ENCODE measurements around the gene CYBRD1. TPM values are rescaled to one million over a fixed set of nuclear protein-coding genes. Genes with fewer than 3 reads are reported as not detected.
A peak's percentile ranks its signal among the peaks of the same experiment; 100 is the strongest.

Gene CYBRD1
- total and polyA plus RNA-seq, 12 donors, result 17.6 to 346 (median 217) TPM

DNA sequence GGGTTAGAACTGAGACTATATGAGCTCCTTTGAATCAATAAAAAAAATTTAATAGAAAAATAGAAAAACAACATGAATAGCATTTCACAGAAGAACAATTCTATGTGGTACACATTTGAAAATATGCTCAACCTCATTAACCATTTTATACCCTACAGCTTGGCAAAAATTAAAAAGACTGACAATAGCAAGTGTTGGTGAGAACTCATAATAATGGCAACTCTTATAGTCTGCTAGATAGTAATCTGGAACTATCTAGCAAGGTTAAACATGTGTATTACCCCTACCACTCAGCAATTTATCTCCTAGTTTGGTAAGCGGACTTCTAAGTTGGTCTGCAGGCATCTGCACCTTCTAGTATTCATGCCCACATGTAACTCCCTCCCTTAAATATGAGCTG, 67.8 kb downstream of the CYBRD1 start:
- 87 to 97% (median 93%) methylated on average over 1 of the region's 1 CpG for WGBS, 4 donors
- DNase-seq, result no peak
- Histone ChIP-seq H3K27me3 (no peaks in the 10 kb centered on the region), H3K9me3 (replicated peaks in 1 of 3) (no peaks in the 10 kb centered on the region), H3K36me3 (replicated peaks in 1 of 2) (no peaks in the 10 kb centered on the region), H3K27ac (no peak overlapping the region), H3K4me3 (no peak overlapping the region), H3K4me1 (replicated peaks in 1 of 2) (peaks cover 0 to under 1% of the 10 kb centered on the region in 2 donors)
- no peak for TF ChIP-seq POLR2A (IDR thresholded peaks at IDR 0.05)
- TF ChIP-seq, protein P1, sequence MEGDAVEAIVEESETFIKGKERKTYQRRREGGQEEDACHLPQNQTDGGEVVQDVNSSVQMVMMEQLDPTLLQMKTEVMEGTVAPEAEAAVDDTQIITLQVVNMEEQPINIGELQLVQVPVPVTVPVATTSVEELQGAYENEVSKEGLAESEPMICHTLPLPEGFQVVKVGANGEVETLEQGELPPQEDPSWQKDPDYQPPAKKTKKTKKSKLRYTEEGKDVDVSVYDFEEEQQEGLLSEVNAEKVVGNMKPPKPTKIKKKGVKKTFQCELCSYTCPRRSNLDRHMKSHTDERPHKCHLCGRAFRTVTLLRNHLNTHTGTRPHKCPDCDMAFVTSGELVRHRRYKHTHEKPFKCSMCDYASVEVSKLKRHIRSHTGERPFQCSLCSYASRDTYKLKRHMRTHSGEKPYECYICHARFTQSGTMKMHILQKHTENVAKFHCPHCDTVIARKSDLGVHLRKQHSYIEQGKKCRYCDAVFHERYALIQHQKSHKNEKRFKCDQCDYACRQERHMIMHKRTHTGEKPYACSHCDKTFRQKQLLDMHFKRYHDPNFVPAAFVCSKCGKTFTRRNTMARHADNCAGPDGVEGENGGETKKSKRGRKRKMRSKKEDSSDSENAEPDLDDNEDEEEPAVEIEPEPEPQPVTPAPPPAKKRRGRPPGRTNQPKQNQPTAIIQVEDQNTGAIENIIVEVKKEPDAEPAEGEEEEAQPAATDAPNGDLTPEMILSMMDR (IDR thresholded peaks at IDR 0.05), result no peak
- intact Hi-C loops (cut with DNase I), result loop anchor here in 1 of 2 donors (10.0 kb wide), 1 partner anchor 515 kb away; the partner anchor contains the start of gene DLX2

GRCh38 chr2:171592036-171592555, 69.8 kb downstream of the CYBRD1 start:
- Histone ChIP-seq H3K9me3 (replicated peaks in 1 of 3) (no peaks in the 10 kb centered on the region), H3K27ac (no peak overlapping the region), H3K4me3 (peak overlapping the region in 2 of 4 donors; percentile 24 to 44), H3K27me3 (no peaks in the 10 kb centered on the region), H3K4me1 (replicated peaks in 1 of 2) (peaks cover 7 to 12% of the 10 kb centered on the region in 2 donors), H3K36me3 (replicated peaks in 1 of 2) (no peaks in the 10 kb centered on the region)
- 23 to 31% (median 28%) methylated on average over 7 of the region's 7 CpGs for WGBS, 4 donors
- TF ChIP-seq POLR2A (IDR thresholded peaks at IDR 0.05), result no peak
- TF ChIP-seq, protein P1 (IDR thresholded peaks at IDR 0.05), result no peak
- intact Hi-C loops (cut with DNase I), result loop anchor here in 1 of 2 donors (10.0 kb wide), 1 partner anchor 513 kb away; the partner anchor contains the start of gene DLX2
- DNase-seq, result peak in 5 of 7 donors; percentile 18 to 56 (median 33)

- intact Hi-C loops (cut with DNase I), result loop anchor here in 1 of 2 donors (10.0 kb wide), 1 partner anchor 509 kb away; the partner anchor contains the start of gene DLX2
- Histone ChIP-seq H3K27me3 (no peaks in the 10 kb centered on the region), H3K9me3 (replicated peaks in 1 of 3) (no peaks in the 10 kb centered on the region), H3K4me3 (no peak overlapping the region), H3K36me3 (replicated peaks in 1 of 2) (no peaks in the 10 kb centered on the region), H3K4me1 (replicated peaks in 1 of 2) (peaks cover 7 to 12% of the 10 kb centered on the region in 2 donors), H3K27ac (peak overlapping the region in 2 of 5 donors; percentile 52 to 74)
- DNase-seq, result no peak
- no peak for TF ChIP-seq POLR2A (IDR thresholded peaks at IDR 0.05)
These were observed 73.2 kb downstream of the CYBRD1 start for GRCh38 chr2:171595456-171595855.

DNA sequence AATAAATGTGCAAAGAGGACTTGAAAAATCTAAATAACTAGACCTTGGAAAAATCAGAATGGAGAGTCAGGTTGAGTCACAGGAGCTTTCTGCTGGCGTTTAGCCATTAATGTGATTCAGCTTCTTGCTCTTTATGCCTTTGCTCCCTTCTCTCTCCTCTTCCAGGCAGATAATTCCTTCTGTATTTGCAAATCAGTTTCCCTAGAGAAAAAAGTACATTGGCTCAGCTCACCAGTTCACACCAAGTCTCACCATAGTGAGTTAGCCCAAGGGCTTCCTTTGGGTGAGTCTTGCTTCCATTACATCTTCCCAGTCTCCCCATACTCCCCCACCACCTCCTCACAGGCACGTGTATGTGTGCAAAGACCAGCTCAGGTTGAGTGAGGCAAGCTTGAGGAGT, 73.6 kb downstream of the CYBRD1 start:
- intact Hi-C loops (cut with DNase I), result loop anchor here in 1 of 2 donors (10.0 kb wide), 1 partner anchor 509 kb away; the partner anchor contains the start of gene DLX2
- no peak overlapping the region for H3K4me3 ChIP-seq
- no peaks in the 10 kb centered on the region for H3K36me3 ChIP-seq (replicated peaks in 1 of 2)
- peak overlapping the region in 1 of 5 donors; percentile 74 for H3K27ac ChIP-seq
- H3K4me1 ChIP-seq (replicated peaks in 1 of 2), result peaks cover 7 to 12% of the 10 kb centered on the region in 2 donors
- TF ChIP-seq POLR2A (IDR thresholded peaks at IDR 0.05), result no peak
- TF ChIP-seq, protein P1 (IDR thresholded peaks at IDR 0.05), result no peak
- H3K27me3 ChIP-seq, result no peaks in the 10 kb centered on the region
- DNase-seq, result peak; percentile 28 to 66 (median 60)
- 45 to 57% (median 52%) methylated on average over 2 of the region's 2 CpGs for WGBS, 4 donors
- H3K9me3 ChIP-seq (replicated peaks in 1 of 3), result no peaks in the 10 kb centered on the region
